ENCODE results near the gene CFAP206.
"Not testable (repeated sequence)": the region's sequence is repeated elsewhere in the genome, so short reads cannot be mapped to it uniquely, and the experiment has no call there.

Gene CFAP206

GRCh38 chr6:87420360-87420759, 12.6 kb downstream of the CFAP206 start:
- no peak for DNase-seq (ENCODE audit: low read depth in 2 of 2, low spot score in 1 of 2)

GRCh38 chr6:87421576-87421975, 13.8 kb downstream of the CFAP206 start:
- no peak for DNase-seq (ENCODE audit: low read depth in 2 of 2, low spot score in 1 of 2)

- no peak for DNase-seq (ENCODE audit: low read depth in 2 of 2, low spot score in 1 of 2)
These were observed 19.0 kb downstream of the CFAP206 start for GRCh38 chr6:87426789-87427188.

- no peak for DNase-seq (ENCODE audit: low read depth in 2 of 2, low spot score in 1 of 2)
These were observed 22.7 kb downstream of the CFAP206 start for GRCh38 chr6:87430499-87430898.

- no peak for DNase-seq (ENCODE audit: low read depth in 2 of 2, low spot score in 1 of 2)
These were observed 23.5 kb downstream of the CFAP206 start for GRCh38 chr6:87431263-87431662.

GRCh38 chr6:87436435-87436834, 28.7 kb downstream of the CFAP206 start:
- peak in 1 of 2 donors; percentile 9 for DNase-seq (ENCODE audit: low read depth in 2 of 2, low spot score in 1 of 2)

GRCh38 chr6:87441711-87442110, 33.9 kb downstream of the CFAP206 start:
- no peak for DNase-seq (ENCODE audit: low read depth in 2 of 2, low spot score in 1 of 2)

GRCh38 chr6:87444362-87444761, 36.6 kb downstream of the CFAP206 start:
- no peak for DNase-seq (ENCODE audit: low read depth in 2 of 2, low spot score in 1 of 2)

GRCh38 chr6:87465051-87465450, 57.3 kb downstream of the CFAP206 start:
- DNase-seq (ENCODE audit: low read depth in 2 of 2, low spot score in 1 of 2): no peak

GRCh38 chr6:87472525-87473418, 65.0 kb downstream of the CFAP206 start, which contains the start of gene SLC35A1:
TSS of gene SLC35A1 (plus strand) at chr6:87472974. CDS start at chr6:87473004, 30 bp downstream.
- peak; percentile 65 to 76 for DNase-seq (ENCODE audit: low read depth in 2 of 2, low spot score in 1 of 2)

GRCh38 chr6:87473419-87473903, 65.7 kb downstream of the CFAP206 start:
- DNase-seq (ENCODE audit: low read depth in 2 of 2, low spot score in 1 of 2): no peak

GRCh38 chr6:87481931-87482330, 74.2 kb downstream of the CFAP206 start:
- no peak for DNase-seq (ENCODE audit: low read depth in 2 of 2, low spot score in 1 of 2)

- DNase-seq (ENCODE audit: low read depth in 2 of 2, low spot score in 1 of 2): no peak
These were observed 74.6 kb downstream of the CFAP206 start for GRCh38 chr6:87482366-87482765.

GRCh38 chr6:87483929-87484328, 76.2 kb downstream of the CFAP206 start:
- DNase-seq (ENCODE audit: low read depth in 2 of 2, low spot score in 1 of 2): no peak

GRCh38 chr6:87484491-87484890, 76.7 kb downstream of the CFAP206 start:
- DNase-seq (ENCODE audit: low read depth in 2 of 2, low spot score in 1 of 2): no peak

GRCh38 chr6:87487555-87487954, 79.8 kb downstream of the CFAP206 start:
- no peak for DNase-seq (ENCODE audit: low read depth in 2 of 2, low spot score in 1 of 2)

GRCh38 chr6:87489326-87489725, 81.6 kb downstream of the CFAP206 start:
- not testable (repeated sequence) for DNase-seq (ENCODE audit: low read depth in 2 of 2, low spot score in 1 of 2)

GRCh38 chr6:87494761-87495422, 87.1 kb downstream of the CFAP206 start:
- DNase-seq (ENCODE audit: low read depth in 2 of 2, low spot score in 1 of 2): no peak

GRCh38 chr6:87498048-87498447, 90.3 kb downstream of the CFAP206 start:
- DNase-seq (ENCODE audit: low read depth in 2 of 2, low spot score in 1 of 2): no peak

GRCh38 chr6:87501809-87502572, 94.2 kb downstream of the CFAP206 start:
- DNase-seq (ENCODE audit: low read depth in 2 of 2, low spot score in 1 of 2): no peak

GRCh38 chr6:87504441-87504840, 96.7 kb downstream of the CFAP206 start:
- DNase-seq (ENCODE audit: low read depth in 2 of 2, low spot score in 1 of 2): no peak
